ENCODE measurements around the gene PDZK1.

The PDZK1 gene

GRCh38 chr1:145716641-145717345 is 9.6 kb upstream of the PDZK1 start:
- TF ChIP-seq, protein P1, sequence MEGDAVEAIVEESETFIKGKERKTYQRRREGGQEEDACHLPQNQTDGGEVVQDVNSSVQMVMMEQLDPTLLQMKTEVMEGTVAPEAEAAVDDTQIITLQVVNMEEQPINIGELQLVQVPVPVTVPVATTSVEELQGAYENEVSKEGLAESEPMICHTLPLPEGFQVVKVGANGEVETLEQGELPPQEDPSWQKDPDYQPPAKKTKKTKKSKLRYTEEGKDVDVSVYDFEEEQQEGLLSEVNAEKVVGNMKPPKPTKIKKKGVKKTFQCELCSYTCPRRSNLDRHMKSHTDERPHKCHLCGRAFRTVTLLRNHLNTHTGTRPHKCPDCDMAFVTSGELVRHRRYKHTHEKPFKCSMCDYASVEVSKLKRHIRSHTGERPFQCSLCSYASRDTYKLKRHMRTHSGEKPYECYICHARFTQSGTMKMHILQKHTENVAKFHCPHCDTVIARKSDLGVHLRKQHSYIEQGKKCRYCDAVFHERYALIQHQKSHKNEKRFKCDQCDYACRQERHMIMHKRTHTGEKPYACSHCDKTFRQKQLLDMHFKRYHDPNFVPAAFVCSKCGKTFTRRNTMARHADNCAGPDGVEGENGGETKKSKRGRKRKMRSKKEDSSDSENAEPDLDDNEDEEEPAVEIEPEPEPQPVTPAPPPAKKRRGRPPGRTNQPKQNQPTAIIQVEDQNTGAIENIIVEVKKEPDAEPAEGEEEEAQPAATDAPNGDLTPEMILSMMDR (conservative IDR thresholded peaks at IDR 0.05; ENCODE audit: low read length): no peak
- no peak for TF ChIP-seq EZH2phosphoT487 (IDR thresholded peaks at IDR 0.05; ENCODE audit: borderline replicate concordance)
- Histone ChIP-seq H3K4me1 (ENCODE audit: insufficient read depth, low read length, poor library complexity, severe bottlenecking) (no peaks in the 10 kb centered on the region), H3K36me3 (ENCODE audit: insufficient read depth, low read length) (no peaks in the 10 kb centered on the region), H3K79me2 (ENCODE audit: insufficient read depth, low read length) (no peaks in the 10 kb centered on the region), H3K4me3 (ENCODE audit: low read length, poor library complexity, severe bottlenecking) (no peak overlapping the region), H3K9ac (ENCODE audit: low read depth, low read length, poor library complexity, severe bottlenecking) (no peak overlapping the region), H3K9me2 (replicated peaks; ENCODE audit: low read depth, low read length) (no peaks in the 10 kb centered on the region), H3K27me3 (ENCODE audit: insufficient read depth, low read length, poor library complexity, severe bottlenecking) (no peaks in the 10 kb centered on the region), H3K9me3 (ENCODE audit: insufficient read depth, low read depth, low read length) (no peaks in the 10 kb centered on the region), H3F3A (ENCODE audit: low read depth) (no peaks in the 10 kb centered on the region), H2AFZ (ENCODE audit: low read length) (no peak overlapping the region), H4K20me1 (ENCODE audit: insufficient read depth, low read length, poor library complexity, severe bottlenecking) (no peaks in the 10 kb centered on the region), H3K4me2 (ENCODE audit: low read depth, low read length, poor library complexity, severe bottlenecking) (no peak overlapping the region)

GRCh38 chr1:145714524-145715111 is 7.5 kb upstream of the PDZK1 start:
- H3K79me2 ChIP-seq (ENCODE audit: insufficient read depth, low read length): no peaks in the 10 kb centered on the region
- no peaks in the 10 kb centered on the region for H3K9me2 ChIP-seq (replicated peaks; ENCODE audit: low read depth, low read length)
- peaks cover 4% of the 10 kb centered on the region for H3K4me1 ChIP-seq (ENCODE audit: insufficient read depth, low read length, poor library complexity, severe bottlenecking)
- no peaks in the 10 kb centered on the region for H4K20me1 ChIP-seq (ENCODE audit: insufficient read depth, low read length, poor library complexity, severe bottlenecking)
- no peak overlapping the region for H3K4me2 ChIP-seq (ENCODE audit: low read depth, low read length, poor library complexity, severe bottlenecking)
- no peaks in the 10 kb centered on the region for H3F3A ChIP-seq (ENCODE audit: low read depth)
- no peak overlapping the region for H3K9ac ChIP-seq (ENCODE audit: low read depth, low read length, poor library complexity, severe bottlenecking)
- no peaks in the 10 kb centered on the region for H3K9me3 ChIP-seq (ENCODE audit: insufficient read depth, low read depth, low read length)
- TF ChIP-seq, protein P1 (conservative IDR thresholded peaks at IDR 0.05; ENCODE audit: low read length): no peak
- no peak overlapping the region for H2AFZ ChIP-seq (ENCODE audit: low read length)
- H3K4me3 ChIP-seq (ENCODE audit: low read length, poor library complexity, severe bottlenecking): no peak overlapping the region
- no peaks in the 10 kb centered on the region for H3K27me3 ChIP-seq (ENCODE audit: insufficient read depth, low read length, poor library complexity, severe bottlenecking)
- H3K36me3 ChIP-seq (ENCODE audit: insufficient read depth, low read length): no peaks in the 10 kb centered on the region

GRCh38 chr1:145711213-145711651 is 4.1 kb upstream of the PDZK1 start:
- H3K9me2 ChIP-seq (replicated peaks; ENCODE audit: low read depth, low read length): no peaks in the 10 kb centered on the region
- no peak overlapping the region for H3K9ac ChIP-seq (ENCODE audit: low read depth, low read length, poor library complexity, severe bottlenecking)
- H3K36me3 ChIP-seq (ENCODE audit: insufficient read depth, low read length): no peaks in the 10 kb centered on the region
- no peak overlapping the region for H3K4me2 ChIP-seq (ENCODE audit: low read depth, low read length, poor library complexity, severe bottlenecking)
- no peaks in the 10 kb centered on the region for H3F3A ChIP-seq (ENCODE audit: low read depth)
- H3K27me3 ChIP-seq (ENCODE audit: insufficient read depth, low read length, poor library complexity, severe bottlenecking): no peaks in the 10 kb centered on the region
- no peaks in the 10 kb centered on the region for H3K79me2 ChIP-seq (ENCODE audit: insufficient read depth, low read length)
- H3K4me1 ChIP-seq (ENCODE audit: insufficient read depth, low read length, poor library complexity, severe bottlenecking): peaks cover 4% of the 10 kb centered on the region
- H2AFZ ChIP-seq (ENCODE audit: low read length): no peak overlapping the region
- no peaks in the 10 kb centered on the region for H3K9me3 ChIP-seq (ENCODE audit: insufficient read depth, low read depth, low read length)
- TF ChIP-seq, protein P1 (conservative IDR thresholded peaks at IDR 0.05; ENCODE audit: low read length): no peak
- TF ChIP-seq EZH2phosphoT487 (IDR thresholded peaks at IDR 0.05; ENCODE audit: borderline replicate concordance): no peak
- H4K20me1 ChIP-seq (ENCODE audit: insufficient read depth, low read length, poor library complexity, severe bottlenecking): no peaks in the 10 kb centered on the region
- H3K4me3 ChIP-seq (ENCODE audit: low read length, poor library complexity, severe bottlenecking): no peak overlapping the region

All from Loucy (cell line).